ENCODE measurements around the gene ELFN1.
"Not testable (repeated sequence)": the region's sequence is repeated elsewhere in the genome, so short reads cannot be mapped to it uniquely, and the experiment has no call there.

Gene ELFN1

GRCh38 chr7:1763911-1764310 is 93.8 kb downstream of the ELFN1 start:
- not testable (repeated sequence) for H3K9me3 ChIP-seq (ENCODE audit: control insufficient read depth in 1 of 2, low read length in 2 of 2); H3K4me1 ChIP-seq (ENCODE audit: control insufficient read depth in 1 of 2, insufficient read depth in 2 of 2, low read length in 2 of 2)

GRCh38 chr7:1765336-1765735 is 95.3 kb downstream of the ELFN1 start:
- Histone ChIP-seq H3K27ac (ENCODE audit: low read depth, low read length) (no peak overlapping the region), H3K27me3 (ENCODE audit: control insufficient read depth in 1 of 2, insufficient read depth in 2 of 2, low read length in 2 of 2) (peaks cover 0 to 4% of the 10 kb centered on the region in 2 donors), H3K36me3 (ENCODE audit: control insufficient read depth in 1 of 2, insufficient read depth in 2 of 2, low read length in 2 of 2) (no peaks in the 10 kb centered on the region), H3K4me3 (ENCODE audit: low read depth in 1 of 2, low read length in 2 of 2) (no peak overlapping the region), H3K4me1 (ENCODE audit: control insufficient read depth in 1 of 2, insufficient read depth in 2 of 2, low read length in 2 of 2) (no peaks in the 10 kb centered on the region), H3K9me3 (ENCODE audit: control insufficient read depth in 1 of 2, low read length in 2 of 2) (peaks cover 4 to 5% of the 10 kb centered on the region in 2 donors), H3K9ac (ENCODE audit: low read depth in 1 of 2, low read length in 2 of 2) (no peak overlapping the region)

More at GRCh38 chr7:1763911-1764310, 93.8 kb downstream of the ELFN1 start:
- not testable (repeated sequence) for H3K9ac ChIP-seq (ENCODE audit: low read depth in 1 of 2, low read length in 2 of 2); H3K36me3 ChIP-seq (ENCODE audit: control insufficient read depth in 1 of 2, insufficient read depth in 2 of 2, low read length in 2 of 2); H3K4me3 ChIP-seq (ENCODE audit: low read depth in 1 of 2, low read length in 2 of 2); H3K27ac ChIP-seq (ENCODE audit: low read depth, low read length); H3K27me3 ChIP-seq (ENCODE audit: control insufficient read depth in 1 of 2, insufficient read depth in 2 of 2, low read length in 2 of 2)

DNA sequence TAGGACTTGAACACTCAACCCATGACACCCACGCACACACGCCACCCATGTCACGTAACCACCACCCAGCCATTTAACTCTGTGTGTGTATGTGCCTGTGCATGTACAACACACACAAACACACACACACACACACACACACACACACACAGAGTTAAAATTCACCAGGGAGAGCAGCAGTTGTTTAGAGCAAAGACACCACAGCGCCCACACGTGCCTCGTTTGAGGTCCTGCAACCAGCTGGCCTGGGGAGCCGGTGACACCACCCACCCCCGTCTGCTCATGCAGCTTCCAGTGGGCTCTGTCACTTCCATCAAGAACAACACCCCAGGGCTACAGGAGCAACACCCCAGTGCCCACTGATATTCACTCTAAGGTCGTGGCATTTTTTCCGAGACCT is 97.4 kb downstream of the ELFN1 start:
- H3K9ac ChIP-seq (ENCODE audit: low read depth in 1 of 2, low read length in 2 of 2): no peak overlapping the region
- H3K4me1 ChIP-seq (ENCODE audit: control insufficient read depth in 1 of 2, insufficient read depth in 2 of 2, low read length in 2 of 2): no peaks in the 10 kb centered on the region
- peaks cover 4 to 5% of the 10 kb centered on the region in 2 donors for H3K9me3 ChIP-seq (ENCODE audit: control insufficient read depth in 1 of 2, low read length in 2 of 2)
- H3K27ac ChIP-seq (ENCODE audit: low read depth, low read length): no peak overlapping the region
- H3K4me3 ChIP-seq (ENCODE audit: low read depth in 1 of 2, low read length in 2 of 2): no peak overlapping the region
- H3K36me3 ChIP-seq (ENCODE audit: control insufficient read depth in 1 of 2, insufficient read depth in 2 of 2, low read length in 2 of 2): no peaks in the 10 kb centered on the region
- H3K27me3 ChIP-seq (ENCODE audit: control insufficient read depth in 1 of 2, insufficient read depth in 2 of 2, low read length in 2 of 2): peaks cover 0 to 4% of the 10 kb centered on the region in 2 donors

DNA sequence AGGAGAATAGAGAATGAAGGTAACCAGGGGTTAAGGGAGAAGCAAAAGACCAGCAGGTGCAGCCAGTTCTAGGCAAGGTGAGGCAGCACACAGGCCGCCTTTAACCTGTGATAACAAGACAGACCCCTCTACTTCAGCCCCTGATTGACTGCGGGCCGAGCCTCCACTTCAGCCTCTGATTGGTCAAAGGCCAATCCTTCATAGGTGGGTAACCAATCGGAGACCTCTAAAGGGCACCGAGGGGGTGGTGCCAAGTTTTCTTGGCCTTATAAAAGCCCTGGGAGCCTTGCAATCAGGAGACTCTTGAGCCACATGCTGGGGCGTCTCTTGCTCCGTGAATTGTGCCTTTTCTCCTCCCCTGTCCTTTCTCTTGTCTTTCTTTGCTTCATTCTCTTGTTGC is 98.8 kb downstream of the ELFN1 start:
- no peak overlapping the region for H3K4me3 ChIP-seq (ENCODE audit: low read depth in 1 of 2, low read length in 2 of 2)
- no peaks in the 10 kb centered on the region for H3K36me3 ChIP-seq (ENCODE audit: control insufficient read depth in 1 of 2, insufficient read depth in 2 of 2, low read length in 2 of 2)
- no peaks in the 10 kb centered on the region for H3K9me3 ChIP-seq (ENCODE audit: control insufficient read depth in 1 of 2, low read length in 2 of 2)
- H3K9ac ChIP-seq (ENCODE audit: low read depth in 1 of 2, low read length in 2 of 2): no peak overlapping the region
- peaks cover 0 to 4% of the 10 kb centered on the region in 2 donors for H3K27me3 ChIP-seq (ENCODE audit: control insufficient read depth in 1 of 2, insufficient read depth in 2 of 2, low read length in 2 of 2)
- H3K4me1 ChIP-seq (ENCODE audit: control insufficient read depth in 1 of 2, insufficient read depth in 2 of 2, low read length in 2 of 2): no peaks in the 10 kb centered on the region
- no peak overlapping the region for H3K27ac ChIP-seq (ENCODE audit: low read depth, low read length)

- Histone ChIP-seq H3K36me3 (ENCODE audit: control insufficient read depth in 1 of 2, insufficient read depth in 2 of 2, low read length in 2 of 2) (no peaks in the 10 kb centered on the region), H3K4me1 (ENCODE audit: control insufficient read depth in 1 of 2, insufficient read depth in 2 of 2, low read length in 2 of 2) (no peaks in the 10 kb centered on the region), H3K27ac (ENCODE audit: low read depth, low read length) (no peak overlapping the region), H3K9ac (ENCODE audit: low read depth in 1 of 2, low read length in 2 of 2) (no peak overlapping the region), H3K4me3 (ENCODE audit: low read depth in 1 of 2, low read length in 2 of 2) (no peak overlapping the region), H3K9me3 (ENCODE audit: control insufficient read depth in 1 of 2, low read length in 2 of 2) (no peaks in the 10 kb centered on the region), H3K27me3 (ENCODE audit: control insufficient read depth in 1 of 2, insufficient read depth in 2 of 2, low read length in 2 of 2) (peaks cover 0 to 4% of the 10 kb centered on the region in 2 donors)
Observed at GRCh38 chr7:1769286-1770200, 99.5 kb downstream of the ELFN1 start.

- Histone ChIP-seq H3K9ac (ENCODE audit: low read depth in 1 of 2, low read length in 2 of 2) (no peak overlapping the region), H3K4me1 (ENCODE audit: control insufficient read depth in 1 of 2, insufficient read depth in 2 of 2, low read length in 2 of 2) (no peaks in the 10 kb centered on the region), H3K4me3 (ENCODE audit: low read depth in 1 of 2, low read length in 2 of 2) (no peak overlapping the region)
Observed at GRCh38 chr7:1770331-1770730, 100.3 kb downstream of the ELFN1 start.

GRCh38 chr7:1775389-1775788 is 105.3 kb downstream of the ELFN1 start:
- no peaks in the 10 kb centered on the region for H3K4me1 ChIP-seq (ENCODE audit: control insufficient read depth in 1 of 2, insufficient read depth in 2 of 2, low read length in 2 of 2)
- no peaks in the 10 kb centered on the region for H3K27me3 ChIP-seq (ENCODE audit: control insufficient read depth in 1 of 2, insufficient read depth in 2 of 2, low read length in 2 of 2)
- no peak overlapping the region for H3K9ac ChIP-seq (ENCODE audit: low read depth in 1 of 2, low read length in 2 of 2)
- H3K36me3 ChIP-seq (ENCODE audit: control insufficient read depth in 1 of 2, insufficient read depth in 2 of 2, low read length in 2 of 2): no peaks in the 10 kb centered on the region
- peaks cover 0 to 12% of the 10 kb centered on the region in 2 donors for H3K9me3 ChIP-seq (ENCODE audit: control insufficient read depth in 1 of 2, low read length in 2 of 2)
- H3K27ac ChIP-seq (ENCODE audit: low read depth, low read length): no peak overlapping the region
- H3K4me3 ChIP-seq (ENCODE audit: low read depth in 1 of 2, low read length in 2 of 2): no peak overlapping the region

More at GRCh38 chr7:1770331-1770730, 100.3 kb downstream of the ELFN1 start:
- H3K36me3 ChIP-seq (ENCODE audit: control insufficient read depth in 1 of 2, insufficient read depth in 2 of 2, low read length in 2 of 2): no peaks in the 10 kb centered on the region
- peaks cover 0 to 4% of the 10 kb centered on the region in 2 donors for H3K27me3 ChIP-seq (ENCODE audit: control insufficient read depth in 1 of 2, insufficient read depth in 2 of 2, low read length in 2 of 2)
- peaks cover 0 to 2% of the 10 kb centered on the region in 2 donors for H3K9me3 ChIP-seq (ENCODE audit: control insufficient read depth in 1 of 2, low read length in 2 of 2)
- no peak overlapping the region for H3K27ac ChIP-seq (ENCODE audit: low read depth, low read length)

- peaks cover 0 to 12% of the 10 kb centered on the region in 2 donors for H3K9me3 ChIP-seq (ENCODE audit: control insufficient read depth in 1 of 2, low read length in 2 of 2)
- H3K27ac ChIP-seq (ENCODE audit: low read depth, low read length): no peak overlapping the region
- H3K4me1 ChIP-seq (ENCODE audit: control insufficient read depth in 1 of 2, insufficient read depth in 2 of 2, low read length in 2 of 2): no peaks in the 10 kb centered on the region
- no peak overlapping the region for H3K4me3 ChIP-seq (ENCODE audit: low read depth in 1 of 2, low read length in 2 of 2)
- H3K36me3 ChIP-seq (ENCODE audit: control insufficient read depth in 1 of 2, insufficient read depth in 2 of 2, low read length in 2 of 2): no peaks in the 10 kb centered on the region
- no peaks in the 10 kb centered on the region for H3K27me3 ChIP-seq (ENCODE audit: control insufficient read depth in 1 of 2, insufficient read depth in 2 of 2, low read length in 2 of 2)
- no peak overlapping the region for H3K9ac ChIP-seq (ENCODE audit: low read depth in 1 of 2, low read length in 2 of 2)
Observed at GRCh38 chr7:1777122-1777521, 107.0 kb downstream of the ELFN1 start.

- Histone ChIP-seq H3K9me3 (ENCODE audit: control insufficient read depth in 1 of 2, low read length in 2 of 2) (peaks cover 0 to 12% of the 10 kb centered on the region in 2 donors), H3K27ac (ENCODE audit: low read depth, low read length) (no peak overlapping the region)
Observed at GRCh38 chr7:1779445-1779844, 109.4 kb downstream of the ELFN1 start.

DNA sequence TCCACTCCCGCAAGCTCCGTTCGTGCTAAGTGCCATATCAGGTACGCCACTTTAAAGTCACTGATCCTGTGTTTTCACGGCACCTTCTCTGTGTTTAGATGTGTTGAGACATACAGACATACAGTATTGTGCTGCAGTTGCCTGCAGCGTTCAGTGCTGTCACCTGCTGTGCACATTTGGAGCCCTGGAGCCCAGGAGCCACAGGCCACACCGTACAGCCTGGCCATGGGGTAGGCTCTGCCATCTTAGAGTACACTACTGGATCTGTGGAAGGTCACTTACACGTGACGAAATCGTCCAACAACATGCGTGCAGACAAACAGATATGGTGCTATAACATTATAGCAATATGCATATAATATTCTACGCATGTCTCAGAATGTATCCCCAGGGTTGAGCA is 111.3 kb downstream of the ELFN1 start:
- no peak overlapping the region for H3K9ac ChIP-seq (ENCODE audit: low read depth in 1 of 2, low read length in 2 of 2)
- H3K9me3 ChIP-seq (ENCODE audit: control insufficient read depth in 1 of 2, low read length in 2 of 2): peaks cover 0 to 5% of the 10 kb centered on the region in 2 donors
- H3K4me1 ChIP-seq (ENCODE audit: control insufficient read depth in 1 of 2, insufficient read depth in 2 of 2, low read length in 2 of 2): no peaks in the 10 kb centered on the region
- no peak overlapping the region for H3K27ac ChIP-seq (ENCODE audit: low read depth, low read length)
- no peaks in the 10 kb centered on the region for H3K27me3 ChIP-seq (ENCODE audit: control insufficient read depth in 1 of 2, insufficient read depth in 2 of 2, low read length in 2 of 2)
- no peaks in the 10 kb centered on the region for H3K36me3 ChIP-seq (ENCODE audit: control insufficient read depth in 1 of 2, insufficient read depth in 2 of 2, low read length in 2 of 2)
- no peak overlapping the region for H3K4me3 ChIP-seq (ENCODE audit: low read depth in 1 of 2, low read length in 2 of 2)

More at GRCh38 chr7:1779445-1779844, 109.4 kb downstream of the ELFN1 start:
- Histone ChIP-seq H3K4me3 (ENCODE audit: low read depth in 1 of 2, low read length in 2 of 2) (no peak overlapping the region), H3K4me1 (ENCODE audit: control insufficient read depth in 1 of 2, insufficient read depth in 2 of 2, low read length in 2 of 2) (no peaks in the 10 kb centered on the region), H3K36me3 (ENCODE audit: control insufficient read depth in 1 of 2, insufficient read depth in 2 of 2, low read length in 2 of 2) (no peaks in the 10 kb centered on the region), H3K9ac (ENCODE audit: low read depth in 1 of 2, low read length in 2 of 2) (no peak overlapping the region), H3K27me3 (ENCODE audit: control insufficient read depth in 1 of 2, insufficient read depth in 2 of 2, low read length in 2 of 2) (no peaks in the 10 kb centered on the region)
